ENCODE data around the gene CPZ. TPM values are rescaled to one million over a fixed set of nuclear protein-coding genes. Genes with fewer than 3 reads are reported as not detected.
"Not testable (repeated sequence)": the region's sequence is repeated elsewhere in the genome, so short reads cannot be mapped to it uniquely, and the experiment has no call there.

CPZ gene
- total RNA-seq, 1 experiment from 2014 or later, result not detected

DNA sequence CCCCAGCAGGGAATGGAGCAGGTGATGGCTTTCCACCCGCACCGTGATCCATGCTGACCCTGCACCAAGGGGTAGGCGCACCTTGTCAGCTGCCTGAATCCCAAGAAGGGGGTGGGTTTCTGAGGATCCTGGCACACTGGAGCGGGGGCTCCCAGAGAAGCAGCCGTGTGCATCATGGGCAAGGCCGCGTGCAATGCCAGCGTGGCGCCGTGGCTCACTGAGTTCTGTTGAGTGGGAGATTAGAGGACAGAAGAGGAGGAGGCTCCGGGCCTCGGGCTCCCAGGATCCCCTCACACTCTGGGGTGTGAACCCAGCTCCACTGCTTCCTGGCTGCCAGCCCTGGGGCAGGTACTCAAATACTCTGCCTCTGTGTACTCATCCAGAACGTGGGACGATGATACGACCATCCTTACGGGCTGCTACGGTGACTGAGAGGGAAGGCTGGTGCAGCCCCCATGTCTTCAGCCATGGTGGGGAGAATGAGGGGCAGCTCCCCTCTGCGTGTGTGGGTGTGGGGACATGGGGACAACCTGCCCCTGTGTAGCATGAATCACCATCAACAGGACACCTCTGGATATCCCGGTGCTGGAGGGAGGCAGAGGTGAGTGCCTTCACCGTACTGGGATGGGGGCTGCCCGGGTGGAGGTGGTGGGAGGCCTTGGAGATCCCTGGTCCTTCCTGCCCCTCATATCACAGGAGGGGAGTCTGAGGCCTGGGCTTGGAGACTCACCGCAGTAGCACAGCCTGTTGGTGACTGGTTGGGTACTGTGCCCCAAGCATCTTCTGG lies 52.6 kb downstream of the CPZ start:
- in situ Hi-C loops (cut with HindIII; ENCODE audit: low sequenced_read_pairs), result no loop called here
- no peak for DNase-seq (ENCODE audit: low spot score)

DNA sequence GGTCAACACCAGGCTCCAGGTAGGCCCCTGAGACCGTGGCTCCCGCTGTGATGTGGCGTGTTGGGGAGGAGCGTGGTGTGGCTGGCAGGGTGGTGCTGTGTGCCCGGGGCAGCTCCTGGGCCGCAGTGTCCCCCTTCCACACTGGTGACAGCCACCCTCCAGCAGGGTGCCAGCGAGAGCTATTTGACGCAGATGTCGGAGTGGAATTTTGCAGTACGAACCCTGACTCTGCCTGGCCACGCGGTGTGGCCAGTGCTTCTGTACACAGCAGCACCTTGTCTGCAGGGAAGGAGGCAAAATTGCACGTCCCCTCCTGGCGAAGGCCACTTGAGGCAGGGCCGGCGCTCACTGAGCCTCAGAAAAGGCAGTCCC lies 53.2 kb downstream of the CPZ start:
- DNase-seq (ENCODE audit: low spot score), result no peak
- in situ Hi-C loops (cut with HindIII; ENCODE audit: low sequenced_read_pairs), result no loop called here

DNA sequence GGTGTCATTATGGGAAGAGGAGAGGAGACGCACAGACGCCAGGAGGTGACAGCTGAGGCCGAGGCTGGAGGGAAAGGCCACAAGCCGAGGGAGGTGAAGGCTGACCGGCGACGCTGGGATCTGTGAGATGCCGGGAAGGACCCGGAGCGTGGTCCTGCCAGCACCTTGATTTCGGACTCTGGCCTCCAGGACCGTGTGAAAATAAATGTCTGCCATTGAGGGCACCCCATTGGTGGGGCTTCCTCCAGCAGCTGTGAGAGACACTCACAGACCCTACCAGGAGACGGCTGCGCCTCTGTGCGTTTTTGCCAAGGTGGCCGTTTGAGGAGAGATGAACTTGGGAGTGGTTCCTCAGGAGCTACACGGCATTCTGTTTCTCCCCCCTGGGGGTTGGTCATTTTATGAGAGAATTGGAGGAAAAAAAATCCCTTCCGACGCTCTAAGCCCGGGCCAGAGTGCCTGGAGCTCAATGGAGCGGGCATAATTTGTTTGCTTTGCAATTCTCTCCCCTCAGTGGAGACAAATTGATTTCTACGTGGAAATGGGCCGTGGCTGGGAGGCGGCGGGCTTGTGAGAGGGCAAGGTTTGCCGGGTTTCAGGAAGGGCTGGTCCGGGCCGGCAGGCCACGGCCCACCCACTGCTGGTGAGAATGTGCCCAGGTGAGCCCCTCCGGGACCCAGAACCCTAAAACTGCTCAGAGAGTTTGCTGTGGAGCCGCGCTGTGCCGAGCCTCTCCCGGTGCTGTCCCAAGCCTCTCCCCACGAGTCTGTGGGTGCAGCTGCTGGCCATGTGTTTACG lies 53.9 kb downstream of the CPZ start:
- in situ Hi-C loops (cut with HindIII; ENCODE audit: low sequenced_read_pairs), result no loop called here

DNA sequence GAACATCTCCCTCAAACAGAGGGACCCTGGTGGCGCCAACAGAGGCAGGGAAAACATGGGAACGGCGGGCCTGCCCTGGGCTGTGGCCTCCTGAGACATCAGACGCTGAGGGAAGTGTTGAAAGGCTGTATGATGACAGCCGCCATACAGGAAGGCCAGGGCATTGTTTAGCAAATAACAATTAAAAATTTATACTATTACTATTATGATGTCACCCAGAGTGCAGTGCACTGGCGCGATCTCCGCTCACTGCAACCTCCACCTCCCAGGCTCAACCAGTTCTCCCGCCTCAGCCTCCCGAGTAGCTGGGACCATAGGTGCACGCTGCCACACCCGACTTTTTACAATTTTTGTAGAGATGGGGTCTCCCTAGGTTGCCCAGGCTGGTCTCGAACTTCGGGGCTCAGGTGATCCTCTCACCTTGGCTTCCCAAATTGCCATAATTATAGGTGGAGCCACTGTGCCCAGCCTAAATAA lies 54.6 kb downstream of the CPZ start:
- in situ Hi-C loops (cut with HindIII; ENCODE audit: low sequenced_read_pairs), result no loop called here
- no peak for DNase-seq (ENCODE audit: low spot score)

More for the DNA sequence above, 53.9 kb downstream of the CPZ start:
- no peak for DNase-seq (ENCODE audit: low spot score)

DNA sequence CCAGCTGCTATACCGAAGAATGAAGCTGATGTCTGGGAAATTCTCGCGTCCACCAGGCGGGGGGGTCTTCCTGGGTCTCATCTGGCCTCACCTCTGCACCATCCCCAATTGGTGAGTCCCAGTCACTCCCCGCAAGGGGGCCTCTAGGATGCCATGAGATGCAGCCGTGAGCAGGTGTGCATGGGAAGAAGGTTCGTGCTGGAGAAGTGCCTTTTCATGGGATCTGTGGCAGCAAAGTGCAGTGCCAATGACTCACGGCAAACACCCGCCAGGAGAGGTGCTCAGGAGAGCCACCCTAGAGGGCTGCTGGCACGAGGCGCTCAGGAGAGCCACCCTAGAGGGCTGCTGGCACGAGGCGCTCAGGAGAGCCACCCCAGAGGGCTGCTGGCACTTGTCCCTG lies 55.1 kb downstream of the CPZ start:
- DNase-seq (ENCODE audit: low spot score), result no peak

DNA sequence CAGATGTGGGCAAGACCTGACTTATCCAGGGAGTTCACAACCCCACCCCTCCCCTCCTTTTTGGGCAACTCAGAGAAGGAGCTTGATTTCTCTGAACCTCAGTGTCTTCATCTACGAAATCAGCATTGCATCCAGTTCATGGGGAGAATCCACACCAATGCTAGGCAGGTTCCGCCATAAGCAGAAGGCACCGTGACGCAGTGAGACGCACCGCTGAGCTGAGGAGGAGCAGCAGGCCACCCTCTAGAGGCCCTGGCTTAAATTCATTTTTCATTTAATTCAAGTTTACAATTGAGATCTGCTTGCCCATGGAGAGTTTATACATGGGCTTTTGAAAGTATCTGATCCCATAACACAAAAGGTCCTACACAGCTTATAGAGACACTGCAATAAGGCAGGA lies 55.7 kb downstream of the CPZ start:
- in situ Hi-C loops (cut with HindIII; ENCODE audit: low sequenced_read_pairs), result no loop called here
- DNase-seq (ENCODE audit: low spot score), result no peak

More for the DNA sequence above, 55.1 kb downstream of the CPZ start:
- in situ Hi-C loops (cut with HindIII; ENCODE audit: low sequenced_read_pairs), result no loop called here

DNA sequence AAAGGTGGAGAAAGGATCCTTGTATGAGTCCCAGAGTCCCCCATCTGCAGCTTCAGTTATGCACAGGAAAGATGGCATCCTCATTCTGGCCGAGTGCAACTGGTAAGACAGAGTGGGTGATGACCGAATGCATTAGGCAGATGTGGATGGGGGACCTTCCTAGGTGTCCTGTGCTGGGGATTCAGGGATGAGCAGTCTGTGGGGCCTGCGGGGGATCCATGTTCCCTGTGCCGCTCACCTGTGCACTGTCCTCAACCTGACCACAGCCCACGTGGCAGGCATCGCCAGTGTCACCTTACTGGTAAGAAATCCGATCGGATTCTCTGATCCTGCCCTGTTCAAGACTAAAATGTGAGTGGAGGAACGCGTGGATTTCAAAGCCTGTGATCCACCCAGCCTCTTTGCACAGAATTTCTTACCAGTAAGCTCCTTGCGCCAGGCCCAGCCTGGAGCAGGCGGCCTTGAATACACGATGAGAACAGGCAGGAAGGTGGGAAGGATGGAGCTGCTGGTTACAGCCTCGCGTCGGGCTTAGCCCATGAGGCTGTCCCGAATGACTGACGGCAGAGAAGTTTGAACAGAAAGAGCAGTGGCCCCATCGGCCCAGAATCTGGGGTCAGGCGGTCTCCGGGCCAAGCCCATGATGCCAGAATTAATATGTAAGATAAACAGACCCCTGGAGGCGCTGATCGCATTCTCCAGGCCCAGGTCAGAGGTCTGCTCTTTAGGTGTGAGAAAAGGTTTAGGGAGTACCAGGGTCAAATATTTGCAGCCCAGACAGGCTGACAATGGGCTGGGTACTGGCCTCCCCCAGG lies 56.5 kb downstream of the CPZ start:
- DNase-seq (ENCODE audit: low spot score), result no peak
- in situ Hi-C loops (cut with HindIII; ENCODE audit: low sequenced_read_pairs), result no loop called here

DNA sequence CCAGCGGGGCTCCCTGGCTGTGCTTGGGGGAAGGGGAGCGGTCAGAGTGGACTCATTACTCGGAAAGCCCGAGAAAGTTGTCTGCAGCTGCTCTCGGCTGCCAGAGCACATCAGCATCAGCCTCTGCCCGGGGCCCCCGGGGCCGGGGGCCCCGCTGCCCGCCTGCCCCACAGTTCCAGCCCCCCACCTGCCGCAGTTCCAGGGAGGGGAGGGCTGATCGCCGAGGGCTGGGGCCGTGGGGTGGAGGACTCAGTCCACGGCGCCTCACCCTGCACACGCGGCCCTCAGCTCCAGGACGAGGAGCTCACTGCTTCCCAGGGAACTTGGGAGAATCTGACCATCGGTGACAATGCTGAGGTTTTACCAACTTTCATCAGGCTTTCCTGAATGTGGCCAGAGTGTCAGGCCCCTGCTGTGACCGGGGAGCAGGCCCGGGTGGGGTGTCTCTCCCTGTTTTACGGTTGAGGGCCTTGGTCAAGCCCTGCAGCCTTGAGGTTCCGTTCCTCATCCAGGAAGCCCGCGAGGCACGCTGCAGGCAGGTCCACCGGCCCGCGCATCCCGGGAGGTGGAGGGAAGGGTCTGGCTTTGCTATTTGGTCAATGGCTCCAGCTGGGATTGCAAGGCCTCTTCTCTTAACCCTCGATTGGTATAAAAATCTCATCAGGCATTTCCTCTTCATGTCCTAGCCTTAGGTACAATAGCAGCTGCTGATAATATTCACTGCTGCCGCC lies 57.2 kb downstream of the CPZ start:
- no peak for DNase-seq (ENCODE audit: low spot score)
- in situ Hi-C loops (cut with HindIII; ENCODE audit: low sequenced_read_pairs), result no loop called here

DNA sequence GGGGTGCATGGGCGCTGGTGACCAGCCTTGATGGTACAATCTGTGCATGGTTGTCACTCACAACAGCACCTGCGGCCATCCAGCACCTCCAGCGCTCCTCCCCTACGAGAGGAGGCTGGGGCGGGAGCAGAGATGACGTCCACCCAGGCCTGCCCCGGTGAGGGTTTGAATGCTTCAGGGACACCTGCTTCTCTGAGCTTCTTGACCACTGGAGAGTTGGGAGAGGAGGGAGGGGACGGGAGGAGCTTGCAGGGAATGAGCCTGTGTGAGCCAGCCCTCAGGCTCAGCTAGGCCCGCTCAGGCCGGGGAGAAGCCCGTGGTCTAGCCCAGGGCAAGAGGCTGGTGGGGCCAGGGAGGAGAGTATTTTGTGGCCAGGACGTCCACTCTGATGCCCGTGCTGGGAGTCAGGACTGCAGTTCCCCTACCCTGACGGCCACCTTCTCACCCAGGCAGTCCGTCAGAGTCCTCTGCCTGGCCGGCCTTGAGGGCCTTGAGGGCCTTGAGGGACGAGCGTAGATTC lies 59.2 kb downstream of the CPZ start:
- no peak for DNase-seq (ENCODE audit: low spot score)
- in situ Hi-C loops (cut with HindIII; ENCODE audit: low sequenced_read_pairs), result no loop called here

DNA sequence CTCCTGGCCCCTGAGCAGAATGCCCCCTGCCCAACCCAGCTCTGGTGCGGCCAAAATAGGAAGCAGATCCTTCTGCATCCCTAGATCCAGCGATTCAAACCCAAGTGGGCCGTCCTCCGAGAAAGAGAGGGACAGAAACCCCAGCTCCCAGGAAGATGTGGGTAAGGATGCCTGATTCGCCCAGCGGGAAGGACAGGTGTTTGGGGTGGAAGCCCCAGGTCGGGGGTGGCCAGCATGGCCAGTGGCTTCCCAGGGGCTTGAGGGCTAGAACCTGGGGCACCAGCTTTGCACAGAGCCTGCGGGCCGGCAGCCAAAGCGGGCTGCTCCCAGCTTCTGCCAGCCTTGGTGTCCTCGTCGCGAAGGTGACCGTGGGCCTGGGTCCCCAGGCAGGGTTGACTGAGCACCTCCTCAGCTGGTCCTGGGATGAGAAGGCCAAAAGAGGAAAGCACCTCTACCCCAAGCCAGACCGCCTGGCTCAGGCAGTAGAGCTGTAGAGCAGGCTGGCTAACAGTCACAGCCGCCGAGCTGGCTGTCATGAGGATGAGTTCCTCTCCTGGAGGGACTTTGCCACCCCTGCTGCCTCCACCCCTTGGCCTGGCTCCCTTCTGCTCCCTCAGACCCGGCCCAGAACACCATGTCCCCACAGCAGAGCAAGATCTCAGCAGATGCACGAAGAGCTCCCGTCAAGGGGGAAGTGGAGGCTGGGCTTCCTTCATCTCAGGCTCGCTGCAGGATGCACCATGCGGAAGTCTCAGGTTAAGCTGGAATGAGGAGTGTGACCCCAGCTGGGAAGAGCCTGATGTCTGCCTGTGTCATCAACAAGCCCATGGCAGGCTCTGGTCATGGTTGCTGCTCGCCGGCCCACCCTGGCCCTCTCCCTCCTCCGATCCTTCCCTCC lies 59.9 kb downstream of the CPZ start:
- no peak for DNase-seq (ENCODE audit: low spot score)
- in situ Hi-C loops (cut with HindIII; ENCODE audit: low sequenced_read_pairs), result no loop called here

DNA sequence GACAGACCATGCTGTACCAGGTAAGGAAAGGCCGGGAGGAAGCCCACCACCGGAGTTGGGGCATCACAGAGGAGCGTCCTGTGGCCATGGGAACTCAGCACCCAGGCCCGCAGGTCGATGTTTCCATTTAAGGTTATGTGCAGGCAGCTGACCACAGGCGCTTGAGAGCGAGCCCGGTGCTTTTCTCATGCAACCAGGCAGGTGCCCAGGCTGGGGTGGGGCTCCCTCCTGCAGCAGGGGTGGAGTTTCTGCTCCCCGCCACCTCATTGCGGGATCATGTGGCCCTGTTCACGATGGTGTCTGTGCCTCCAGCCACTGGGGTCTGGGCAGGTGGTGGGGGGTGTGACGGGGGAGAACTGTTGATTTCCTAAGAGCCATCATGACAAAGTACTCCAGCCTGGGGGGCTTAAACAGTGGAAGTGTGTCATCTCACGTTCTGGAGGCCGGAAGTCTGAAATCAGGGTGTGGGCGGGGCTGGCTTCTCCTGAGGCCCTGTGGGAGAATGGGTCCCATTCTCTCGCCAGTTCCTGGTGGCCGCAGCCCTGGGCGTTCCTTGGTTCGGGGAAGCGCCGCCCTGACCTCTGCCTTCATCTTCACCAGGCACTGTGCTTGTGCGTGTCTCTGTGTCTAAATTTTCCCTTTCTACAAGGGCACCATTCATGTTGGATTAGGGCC lies 60.9 kb downstream of the CPZ start:
- no peak for DNase-seq (ENCODE audit: low spot score)

DNA sequence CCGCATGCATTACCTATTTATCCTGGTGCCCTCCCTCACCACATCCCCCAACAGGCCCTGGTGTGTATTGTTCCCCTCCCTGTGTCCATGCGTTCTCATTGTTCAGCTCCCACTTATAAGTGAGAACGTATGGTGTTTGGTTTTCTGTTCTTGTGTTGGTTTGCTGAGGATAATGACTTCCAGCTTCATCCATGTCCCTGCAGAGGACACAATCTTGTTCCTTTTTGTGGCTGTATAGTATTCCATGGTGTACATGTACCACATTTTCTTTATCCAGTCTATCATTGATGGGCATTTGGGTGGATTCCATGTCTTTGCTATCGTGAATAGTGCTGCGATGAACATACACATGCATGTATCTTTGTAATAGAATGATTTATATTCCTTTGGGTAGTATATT lies 61.6 kb downstream of the CPZ start:
- in situ Hi-C loops (cut with HindIII; ENCODE audit: low sequenced_read_pairs); DNase-seq (ENCODE audit: low spot score): not testable (repeated sequence)

More for the DNA sequence above, 60.9 kb downstream of the CPZ start:
- in situ Hi-C loops (cut with HindIII; ENCODE audit: low sequenced_read_pairs), result no loop called here

DNA sequence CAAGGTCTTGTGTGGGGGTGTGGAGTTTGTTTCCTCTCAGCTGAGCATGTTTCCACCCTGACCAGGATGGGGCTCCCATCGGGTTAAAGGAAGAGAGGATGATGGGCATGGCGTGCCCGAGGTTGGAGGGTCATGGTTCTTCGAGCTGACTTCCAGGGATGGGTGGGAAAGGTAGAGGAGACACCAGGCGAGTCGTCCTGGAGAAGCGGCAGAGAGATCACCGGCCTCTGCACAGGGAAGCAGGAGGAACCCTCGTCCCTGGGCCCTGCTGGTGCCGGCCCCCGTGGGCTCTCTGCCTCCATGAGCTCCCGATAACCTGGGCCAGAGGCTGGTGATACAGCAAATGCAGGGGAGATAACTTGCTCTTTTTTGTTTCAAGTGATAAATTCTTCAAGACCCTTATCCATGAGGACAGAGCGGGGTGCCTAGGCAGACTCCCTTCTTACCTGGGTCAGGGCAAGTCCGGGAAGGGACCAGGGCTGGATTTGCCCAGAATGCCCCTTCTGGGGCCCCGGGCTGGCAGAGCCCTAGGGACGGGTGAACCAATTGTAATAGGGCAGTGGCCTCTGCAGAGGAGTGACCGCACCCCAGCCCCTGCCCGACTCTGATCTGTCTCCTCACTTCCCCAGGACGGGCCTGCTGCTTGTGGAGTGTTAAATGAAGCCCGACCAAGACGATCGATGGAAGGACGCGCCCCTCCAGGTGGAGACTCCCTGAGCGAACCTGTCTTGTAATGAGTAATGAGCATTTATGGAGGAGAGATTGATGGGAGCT lies 63.0 kb downstream of the CPZ start:
- in situ Hi-C loops (cut with HindIII; ENCODE audit: low sequenced_read_pairs), result no loop called here
- no peak for DNase-seq (ENCODE audit: low spot score)

DNA sequence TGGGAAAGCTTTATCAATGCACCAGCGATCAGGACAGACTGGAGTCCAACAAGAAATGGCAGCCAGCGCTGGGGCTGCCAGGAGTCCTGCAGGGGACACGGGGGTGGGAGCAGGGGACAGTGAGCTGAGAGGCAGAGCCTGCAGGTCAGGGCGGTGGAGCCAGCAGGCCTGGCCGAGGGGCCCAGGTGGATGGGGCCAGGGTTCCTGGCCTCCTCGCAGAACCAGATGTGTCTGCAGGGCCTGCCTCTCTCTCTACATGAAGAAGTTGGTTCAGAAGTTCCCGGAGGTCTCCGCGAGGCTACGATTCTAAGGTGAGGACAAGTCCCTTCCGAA lies 63.6 kb downstream of the CPZ start:
- in situ Hi-C loops (cut with HindIII; ENCODE audit: low sequenced_read_pairs), result no loop called here
- DNase-seq (ENCODE audit: low spot score), result no peak

DNA sequence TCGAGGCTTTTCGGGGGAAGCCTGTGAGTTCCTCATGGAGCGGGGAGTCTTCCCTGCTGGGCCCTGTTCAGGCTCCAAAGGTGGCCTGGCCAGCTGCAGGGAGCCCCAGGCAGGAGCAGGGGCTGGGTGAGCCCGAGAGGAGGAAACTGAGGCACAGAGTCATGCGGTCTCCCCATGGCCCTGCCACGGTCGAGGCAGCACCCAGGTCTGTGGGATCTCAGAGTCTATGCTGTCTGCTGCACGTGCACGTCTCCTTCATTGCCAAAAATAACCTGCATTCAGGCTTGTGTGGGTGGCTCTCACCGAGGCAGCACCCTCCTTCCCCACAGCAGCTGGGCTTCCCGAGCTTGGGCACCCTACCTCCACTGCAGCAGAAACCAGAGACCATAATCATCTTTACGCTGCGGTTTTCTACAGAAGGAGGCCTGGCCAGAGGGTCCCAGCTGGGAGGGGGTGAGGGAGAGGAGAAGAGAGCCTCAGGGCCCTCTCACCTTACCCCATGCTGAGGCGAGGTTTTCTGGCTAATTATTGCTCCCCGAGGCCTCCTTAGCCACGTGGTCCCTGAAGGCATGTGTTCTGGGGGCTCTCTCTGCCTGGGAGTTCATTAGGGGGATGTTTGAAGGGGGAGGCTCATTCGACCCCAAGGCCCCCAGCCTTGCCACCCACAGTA lies 64.3 kb downstream of the CPZ start:
- no peak for DNase-seq (ENCODE audit: low spot score)
- in situ Hi-C loops (cut with HindIII; ENCODE audit: low sequenced_read_pairs), result no loop called here

DNA sequence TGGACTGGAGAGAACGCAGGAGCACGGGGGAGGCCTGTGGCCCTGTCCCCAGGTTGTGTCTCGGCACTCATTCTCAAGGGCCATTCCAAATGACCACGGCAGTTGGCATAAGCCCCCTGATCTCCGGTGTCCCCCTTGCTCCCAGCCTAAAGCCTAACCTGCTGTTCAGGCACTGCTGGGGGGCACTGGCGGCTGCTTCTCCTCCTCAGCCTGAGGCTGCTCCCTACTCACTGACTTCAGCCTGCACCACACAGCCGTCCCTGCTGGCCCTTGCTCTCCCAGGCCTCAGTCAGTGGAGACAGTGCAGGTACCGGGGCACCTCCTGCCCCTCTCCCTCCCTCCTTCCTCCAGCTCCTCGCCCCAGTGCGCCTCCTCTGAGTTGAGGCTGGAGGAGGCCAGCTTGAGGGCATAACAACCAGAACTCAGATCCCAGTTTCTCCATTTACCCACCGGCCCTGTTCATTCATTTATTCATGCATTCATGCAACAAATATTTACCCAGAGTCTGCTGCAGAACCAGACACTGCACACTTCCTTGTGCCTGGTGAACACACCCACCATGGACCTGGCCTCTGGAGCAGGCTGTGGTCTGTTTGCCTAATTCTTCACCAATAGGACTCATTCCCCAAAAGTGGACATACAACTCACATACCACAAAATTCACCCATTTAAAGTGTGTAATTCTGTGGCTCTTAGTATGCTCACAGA lies 65.0 kb downstream of the CPZ start:
- no peak for DNase-seq (ENCODE audit: low spot score)

More for the DNA sequence above, 65.0 kb downstream of the CPZ start:
- in situ Hi-C loops (cut with HindIII; ENCODE audit: low sequenced_read_pairs), result no loop called here
